HG02852 (cell line): ENCODE measurements around the gene HIRA.
A peak's percentile ranks its signal among the peaks of the same experiment; 100 is the strongest.
"Not testable (repeated sequence)": the region's sequence is repeated elsewhere in the genome, so short reads cannot be mapped to it uniquely, and the experiment has no call there.

Source experiments
- ATAC-seq: cut with Tn5 transposase; IDR thresholded peaks from one replicate; pipeline ENCODE4 v1.9.1; 2021; ENCODE audit warnings: mild to moderate bottlenecking, moderate library complexity; ENCODE audit not compliant: unreplicated experiment

Gene HIRA

DNA sequence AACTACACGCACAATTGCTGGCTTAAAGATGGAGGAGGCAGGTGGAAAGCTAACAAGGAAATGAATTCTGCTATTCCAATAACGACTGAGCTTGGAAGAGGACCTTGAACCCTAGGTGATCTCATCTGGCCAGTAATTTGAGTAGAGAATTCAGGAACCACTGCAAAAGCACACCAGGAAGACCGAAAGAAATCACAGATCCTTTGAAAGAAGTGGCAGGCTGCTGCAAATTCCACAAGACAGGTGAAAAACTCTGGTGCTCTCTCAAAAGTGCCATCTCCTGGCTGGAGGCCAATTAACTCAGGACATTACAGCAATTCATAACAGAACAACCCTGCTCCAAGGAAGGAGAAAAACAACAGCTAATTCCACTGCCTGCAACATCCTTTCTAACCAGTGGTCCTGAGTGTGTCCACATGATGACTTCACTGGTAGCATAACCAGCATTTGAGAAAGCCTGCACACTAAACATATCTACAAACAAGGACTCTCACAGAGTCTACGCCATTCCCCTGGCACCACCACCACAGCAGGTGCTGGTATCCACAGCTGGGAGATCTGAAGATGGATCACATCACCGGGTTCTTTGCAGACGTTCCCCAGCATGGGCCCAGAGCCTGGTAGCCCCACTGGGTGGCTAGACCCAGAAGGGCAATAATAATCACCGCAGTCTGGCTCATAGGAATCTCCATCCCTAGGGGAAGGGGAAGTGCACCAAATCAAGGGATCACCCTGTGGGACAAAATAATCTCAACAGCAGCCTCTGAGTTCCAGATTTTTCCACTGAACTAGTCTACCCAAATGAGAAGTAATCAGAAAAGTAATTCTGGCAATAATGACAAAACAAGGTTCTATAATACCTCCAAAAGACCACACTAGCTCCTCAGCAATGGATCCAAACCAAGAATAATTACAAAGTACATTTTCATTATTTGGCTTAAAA lies 95.1 kb downstream of the HIRA start:
- ATAC-seq, result no peak

DNA sequence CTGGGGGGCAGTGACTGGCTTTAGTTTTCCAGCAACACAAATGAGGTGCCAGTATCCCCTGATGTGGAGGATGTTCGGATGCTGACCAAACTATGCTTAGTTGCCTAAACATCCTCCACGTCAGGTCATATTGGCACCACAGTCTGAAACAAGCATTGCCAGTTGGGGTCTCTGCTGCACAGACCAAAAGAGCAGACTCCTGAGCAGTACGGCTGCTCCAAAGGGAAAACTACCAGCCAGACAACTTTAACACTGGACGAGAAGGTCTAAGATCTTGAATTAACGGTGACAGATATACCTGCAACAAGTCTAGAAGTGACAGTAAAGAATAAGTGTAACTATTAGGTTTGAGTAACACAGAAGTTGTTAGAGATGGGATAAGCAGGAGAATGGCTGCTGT lies 99.6 kb downstream of the HIRA start:
- no peak for ATAC-seq

DNA sequence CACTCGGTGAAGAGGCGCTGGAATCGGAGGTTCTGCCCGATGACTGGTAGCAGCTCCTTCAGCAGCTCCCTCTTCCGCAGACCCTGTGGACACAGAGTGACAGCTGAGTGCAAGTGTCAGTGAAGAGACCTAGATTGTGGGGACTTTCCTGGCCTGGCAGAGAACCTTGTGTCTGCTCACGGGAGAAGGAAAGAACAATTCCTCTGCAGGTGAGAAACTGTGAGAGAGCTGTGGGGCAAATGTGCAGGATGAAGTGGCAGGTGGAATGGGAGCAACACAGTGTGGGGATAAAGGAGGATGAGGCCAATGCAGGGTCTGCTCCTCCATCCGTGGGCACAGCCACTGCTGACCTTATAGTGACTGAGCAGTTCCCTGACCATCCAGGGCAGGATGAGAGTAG lies 100.1 kb downstream of the HIRA start:
- ATAC-seq, result no peak

DNA sequence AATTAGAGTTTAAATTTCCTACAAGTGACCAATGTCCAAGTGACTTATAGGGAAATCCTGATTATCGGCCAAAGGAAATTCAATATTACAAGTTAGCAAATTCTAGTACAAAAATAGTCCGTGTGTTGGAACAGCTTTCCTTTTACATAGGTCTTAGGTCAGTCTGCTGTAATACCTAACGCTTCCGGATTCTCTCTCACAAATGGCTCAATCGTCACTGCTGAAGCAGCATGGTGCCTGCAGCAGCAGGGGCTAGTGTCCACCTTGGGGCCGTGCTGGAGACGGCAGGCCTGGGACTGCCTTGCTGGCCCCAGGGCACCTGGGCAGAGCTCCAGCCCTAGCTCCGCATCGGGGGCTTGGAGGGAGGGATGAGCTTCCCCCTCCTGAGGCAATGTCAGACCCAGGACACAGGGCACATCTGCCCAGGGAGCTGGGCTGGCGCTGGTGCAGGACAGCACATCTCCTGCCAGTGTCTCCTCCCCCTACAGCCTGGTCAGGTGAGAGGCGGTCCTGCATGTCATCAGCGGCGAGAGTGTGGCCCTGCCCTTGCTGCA lies 100.6 kb downstream of the HIRA start:
- no peak for ATAC-seq

DNA sequence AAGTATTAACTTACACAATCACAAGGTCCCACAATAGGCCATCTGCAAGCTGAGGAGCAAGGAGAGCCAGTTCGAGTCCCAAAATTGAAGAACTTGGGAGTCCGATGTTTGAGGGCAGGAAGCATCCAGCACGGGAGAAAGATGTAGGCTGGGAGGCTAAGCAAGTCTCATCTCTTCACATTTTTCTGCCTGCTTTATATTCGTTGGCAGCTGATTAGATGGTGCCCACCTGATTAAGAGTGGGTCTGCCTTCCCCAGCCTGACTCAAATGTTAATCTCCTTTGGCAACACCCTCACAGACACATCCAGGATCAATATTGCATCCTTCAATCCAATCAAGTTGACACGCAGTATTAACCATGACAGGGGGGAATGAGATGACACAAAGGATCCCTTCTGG lies 101.3 kb downstream of the HIRA start:
- not testable (repeated sequence) for ATAC-seq

DNA sequence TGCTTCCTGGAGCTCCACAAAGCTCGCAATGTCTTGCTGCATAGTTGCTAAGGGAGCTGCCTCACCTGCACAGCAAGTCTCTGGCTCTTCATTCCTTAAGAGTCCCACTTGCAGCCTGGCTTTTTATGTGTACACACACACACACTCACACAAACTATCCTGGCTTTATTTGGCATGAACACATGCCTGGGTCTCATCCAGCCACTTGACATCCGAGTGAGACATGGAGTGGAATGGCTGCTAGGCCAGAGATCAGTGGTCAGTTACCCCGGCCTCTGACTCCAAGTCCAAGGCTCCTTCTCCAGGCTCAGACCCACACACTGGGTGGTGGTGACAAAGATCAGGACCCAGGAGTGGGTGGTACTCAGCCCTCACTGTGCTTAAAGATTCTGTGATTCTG lies 102.1 kb downstream of the HIRA start:
- no peak for ATAC-seq

DNA sequence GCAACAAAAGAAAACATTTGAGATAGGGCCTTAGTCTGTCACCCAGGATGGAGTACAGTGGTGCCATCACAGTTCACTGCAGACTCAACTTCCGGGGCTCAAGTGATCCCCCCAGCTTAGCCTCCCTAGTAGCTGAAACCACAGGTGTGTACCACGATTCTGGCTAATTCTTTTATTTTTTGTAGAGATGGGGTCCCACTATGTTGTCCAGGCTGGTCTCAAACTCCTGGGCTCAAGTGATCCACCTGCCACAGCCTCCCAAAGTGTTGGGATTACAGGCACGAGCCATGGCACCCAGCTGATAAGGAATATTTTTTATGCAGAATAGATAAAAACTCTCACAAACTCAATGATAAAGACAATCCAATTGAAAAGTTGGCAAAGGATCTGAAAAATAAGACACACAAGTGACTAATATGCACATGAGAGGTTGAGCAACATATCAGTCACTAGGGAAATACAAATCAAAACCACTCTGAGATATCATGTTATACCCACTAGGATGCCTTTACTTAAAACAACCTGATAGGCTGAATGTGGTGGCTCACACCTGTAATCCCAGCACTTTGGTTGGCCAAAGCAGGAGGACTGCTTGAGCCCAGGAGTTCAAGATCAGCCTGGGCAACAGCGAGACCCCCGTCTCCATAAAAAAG lies 106.1 kb downstream of the HIRA start:
- ATAC-seq, result no peak

DNA sequence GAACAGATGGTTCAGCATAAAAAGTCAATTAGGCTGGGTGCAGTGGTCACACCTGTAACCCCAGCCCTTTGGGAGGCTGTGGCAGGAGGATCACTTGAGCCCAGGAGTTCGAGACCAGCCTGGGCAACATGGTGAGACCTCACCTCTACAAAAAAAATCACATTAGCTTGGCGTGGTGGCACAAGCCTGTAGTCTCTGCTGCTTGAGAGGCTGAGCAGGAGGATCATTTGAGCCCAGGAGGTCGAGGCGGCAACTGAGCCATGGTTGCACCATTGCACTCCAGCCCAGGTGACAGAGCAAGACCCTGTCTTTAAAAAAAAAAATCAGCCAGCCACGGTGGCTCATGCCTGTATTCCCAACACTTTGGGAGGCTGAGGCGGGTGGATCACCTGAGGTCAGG lies 108.1 kb downstream of the HIRA start:
- not testable (repeated sequence) for ATAC-seq

DNA sequence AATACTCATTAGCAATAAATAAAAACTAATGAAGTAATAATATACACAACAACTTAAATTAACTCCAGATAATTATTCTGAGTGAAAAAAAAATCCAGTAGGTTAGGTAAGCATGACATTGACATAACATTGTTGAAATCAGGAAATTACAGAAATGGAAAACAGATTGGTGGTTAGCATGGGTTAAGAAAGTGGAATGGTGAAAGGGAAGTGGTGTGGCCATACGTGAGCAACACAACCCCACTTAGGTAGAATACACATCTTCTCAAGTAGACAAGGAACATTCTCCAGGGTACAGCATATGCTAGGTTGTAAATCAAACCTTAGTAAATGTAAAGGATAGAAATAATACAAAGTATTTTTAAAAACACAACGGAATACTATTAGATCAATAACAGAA lies 109.8 kb downstream of the HIRA start:
- no peak for ATAC-seq

DNA sequence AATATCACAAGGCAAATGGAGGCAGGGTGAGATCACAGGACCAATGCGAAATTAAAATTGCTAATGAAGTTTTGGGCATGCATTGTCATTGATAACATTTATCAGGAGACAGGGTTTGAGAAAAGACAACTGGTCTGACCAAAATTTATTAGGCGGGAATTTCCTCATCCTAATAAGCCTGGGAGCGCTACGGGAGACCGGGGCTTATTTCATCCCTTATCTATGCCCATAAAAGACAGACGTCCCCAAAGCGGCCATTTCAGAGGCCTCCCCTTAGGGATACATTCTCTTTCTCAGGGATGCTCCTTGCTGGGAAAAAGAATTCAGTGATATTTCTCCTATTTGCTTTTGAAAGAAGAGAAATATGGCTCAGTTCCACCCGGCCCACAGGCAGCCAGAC lies 111.4 kb downstream of the HIRA start:
- not testable (repeated sequence) for ATAC-seq

DNA sequence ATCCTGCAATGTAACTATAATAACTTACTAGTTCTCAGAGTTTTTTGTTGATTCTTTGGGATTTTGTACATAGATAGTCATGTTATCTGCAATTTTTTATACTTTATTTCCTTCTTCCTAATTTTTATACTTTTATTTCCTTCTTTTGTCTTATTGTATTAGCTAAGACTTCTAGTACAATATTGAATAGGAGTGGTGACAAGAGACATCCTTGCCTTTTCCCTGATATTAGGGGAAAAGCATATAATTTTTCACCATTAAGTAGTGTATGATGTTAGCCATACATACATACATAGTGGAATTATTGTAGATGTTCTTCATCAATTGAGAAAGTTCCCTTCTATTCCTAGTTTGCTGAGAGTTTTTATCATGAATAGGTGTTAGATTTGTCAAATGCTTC lies 112.3 kb downstream of the HIRA start:
- no peak for ATAC-seq

DNA sequence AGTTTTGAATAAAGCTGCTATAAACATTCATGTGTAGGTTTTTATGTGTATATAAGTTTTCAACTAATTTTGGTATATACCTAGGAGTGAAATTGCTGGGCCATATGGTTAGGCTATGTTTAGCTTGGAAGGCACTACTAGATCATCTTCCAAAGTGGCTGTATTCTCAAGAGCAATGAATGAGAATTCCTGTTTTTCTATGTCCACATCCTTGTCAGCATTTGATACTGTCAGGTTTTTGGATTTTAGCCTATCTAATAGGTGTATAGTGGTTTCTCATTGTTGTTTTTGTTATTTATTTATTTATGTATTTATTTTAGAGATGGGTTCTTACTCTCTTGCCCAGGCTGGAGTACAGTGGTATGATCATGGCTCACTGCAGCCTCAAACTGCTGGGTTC lies 113.7 kb downstream of the HIRA start:
- ATAC-seq, result no peak

DNA sequence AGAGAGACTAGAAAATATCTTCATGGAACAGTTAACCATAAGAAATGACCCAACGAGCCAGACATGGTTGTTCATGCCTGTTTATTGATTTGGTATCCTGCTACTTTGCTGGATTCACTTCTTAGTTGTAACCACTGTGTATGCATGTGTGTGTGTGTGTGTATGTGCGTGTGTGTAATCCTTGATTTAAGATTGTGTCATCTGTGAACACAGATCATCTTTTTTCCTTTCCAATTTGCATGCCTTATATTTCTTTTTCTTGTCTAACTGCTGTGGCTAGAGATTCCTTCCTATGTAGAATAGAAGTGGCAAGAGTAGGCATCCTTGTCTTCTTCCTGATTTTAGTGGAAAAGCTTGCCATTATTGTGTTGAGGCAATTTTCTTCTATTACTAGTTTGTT lies 123.7 kb downstream of the HIRA start:
- ATAC-seq, result no peak

DNA sequence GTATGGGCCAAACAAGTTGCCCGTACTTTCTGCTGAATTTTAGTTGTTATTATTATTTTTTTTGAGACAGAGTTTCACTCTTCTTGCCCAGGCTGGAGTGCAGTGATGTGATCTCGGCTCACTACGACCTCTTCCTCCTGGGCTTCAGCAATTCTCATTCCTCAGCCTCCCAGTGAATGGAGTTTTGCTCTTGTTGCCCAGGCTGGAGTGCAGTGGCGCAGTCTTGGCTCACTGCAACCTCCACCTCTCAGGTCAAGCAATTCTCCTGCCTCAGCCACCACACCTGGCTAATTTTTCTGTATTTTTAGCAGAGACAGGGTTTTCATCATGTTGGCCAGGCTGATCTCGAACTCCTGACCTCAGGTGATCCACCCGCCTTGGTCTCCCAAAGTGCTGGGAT lies 125.0 kb downstream of the HIRA start:
- ATAC-seq, result not testable (repeated sequence)

DNA sequence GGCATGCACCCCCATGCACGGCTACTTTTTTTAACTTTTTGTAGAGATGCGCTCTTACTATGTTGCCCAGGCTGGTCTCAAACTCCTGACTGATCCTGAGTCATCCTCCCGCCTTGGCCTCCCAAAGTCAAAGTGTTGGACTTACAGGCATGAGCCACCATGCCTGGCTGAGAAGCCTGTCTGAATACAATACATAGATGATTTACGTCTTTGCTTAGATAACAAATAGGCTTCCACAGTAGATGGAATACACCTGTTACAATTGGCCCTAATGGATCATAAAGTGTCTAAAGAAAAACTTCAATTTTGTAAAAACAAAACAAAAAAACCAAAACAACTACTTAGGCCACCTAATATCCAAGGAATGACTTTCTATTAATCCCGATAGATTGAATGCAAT lies 127.0 kb downstream of the HIRA start:
- ATAC-seq, result no peak

DNA sequence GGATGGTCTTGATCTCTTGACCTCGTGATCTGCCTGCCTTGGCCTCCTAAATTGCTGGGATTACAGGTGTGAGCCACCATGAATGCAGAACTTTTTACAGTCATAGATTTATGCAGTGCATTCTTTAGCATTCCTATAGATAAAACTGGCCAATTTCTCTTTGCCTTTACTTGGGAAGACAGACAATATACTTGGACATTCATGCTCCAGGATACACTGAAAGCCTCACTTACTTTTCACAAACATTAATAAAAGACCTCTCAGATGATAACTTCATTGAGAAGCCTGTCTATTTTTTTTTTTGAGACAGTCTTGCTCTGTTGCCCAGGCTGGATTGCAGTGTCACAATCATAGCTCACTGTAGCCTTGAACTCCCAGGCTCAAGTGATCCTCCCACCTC lies 127.7 kb downstream of the HIRA start:
- ATAC-seq, result no peak

DNA sequence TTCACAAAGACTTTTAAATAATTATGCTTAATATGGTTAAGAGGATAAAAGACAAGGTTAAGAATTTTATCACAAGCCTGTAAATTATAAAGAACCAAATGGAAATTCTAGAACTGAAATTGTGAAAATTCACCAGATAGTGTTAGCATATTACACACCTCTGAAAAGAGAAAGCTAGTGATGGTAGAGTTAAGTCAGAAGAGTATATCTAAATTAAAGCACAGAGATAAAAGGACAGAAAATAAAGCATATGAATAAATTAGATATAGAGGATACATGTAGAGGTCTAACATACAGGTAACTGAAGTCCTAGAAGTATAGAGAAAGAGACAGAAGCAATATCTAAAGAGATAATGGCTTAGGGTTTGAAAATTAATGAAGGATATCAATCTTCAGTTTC lies 135.8 kb downstream of the HIRA start:
- ATAC-seq, result no peak

DNA sequence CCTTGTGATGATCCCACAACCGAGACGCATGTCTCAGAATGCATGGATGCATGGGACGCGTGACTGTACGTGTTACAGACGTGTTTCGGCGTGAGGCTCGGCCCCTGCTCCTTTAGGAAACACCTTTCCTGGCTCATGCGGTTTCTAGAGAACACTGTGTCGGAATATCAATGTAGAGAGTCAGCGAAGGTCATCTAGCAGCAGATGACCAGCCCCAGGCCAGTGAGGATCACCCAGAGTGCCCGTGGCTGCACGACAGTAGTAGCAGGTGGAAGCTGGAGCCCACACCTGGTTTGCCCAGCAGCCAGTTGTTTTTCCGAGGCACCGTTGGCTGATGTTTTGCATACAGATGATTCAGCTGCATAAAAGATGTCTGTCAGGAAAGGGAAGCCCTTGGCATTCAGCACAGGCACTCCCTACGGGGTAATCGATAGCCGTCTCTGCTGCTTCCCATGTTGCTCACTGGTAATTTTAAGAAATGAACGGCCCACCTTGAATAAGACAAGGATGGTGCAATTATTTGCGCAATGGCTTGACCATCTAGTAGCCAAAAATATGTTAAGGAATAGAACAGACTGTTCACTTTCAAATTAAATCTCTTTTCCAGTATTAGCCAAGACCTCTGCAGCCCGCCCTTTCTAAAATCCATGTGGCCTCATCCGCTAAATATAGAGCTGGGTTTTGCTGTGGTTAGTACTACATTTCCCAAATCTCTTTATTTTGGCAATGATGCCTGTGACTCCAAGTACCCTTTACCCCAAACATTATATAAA lies 138.9 kb downstream of the HIRA start:
- ATAC-seq, result no peak

DNA sequence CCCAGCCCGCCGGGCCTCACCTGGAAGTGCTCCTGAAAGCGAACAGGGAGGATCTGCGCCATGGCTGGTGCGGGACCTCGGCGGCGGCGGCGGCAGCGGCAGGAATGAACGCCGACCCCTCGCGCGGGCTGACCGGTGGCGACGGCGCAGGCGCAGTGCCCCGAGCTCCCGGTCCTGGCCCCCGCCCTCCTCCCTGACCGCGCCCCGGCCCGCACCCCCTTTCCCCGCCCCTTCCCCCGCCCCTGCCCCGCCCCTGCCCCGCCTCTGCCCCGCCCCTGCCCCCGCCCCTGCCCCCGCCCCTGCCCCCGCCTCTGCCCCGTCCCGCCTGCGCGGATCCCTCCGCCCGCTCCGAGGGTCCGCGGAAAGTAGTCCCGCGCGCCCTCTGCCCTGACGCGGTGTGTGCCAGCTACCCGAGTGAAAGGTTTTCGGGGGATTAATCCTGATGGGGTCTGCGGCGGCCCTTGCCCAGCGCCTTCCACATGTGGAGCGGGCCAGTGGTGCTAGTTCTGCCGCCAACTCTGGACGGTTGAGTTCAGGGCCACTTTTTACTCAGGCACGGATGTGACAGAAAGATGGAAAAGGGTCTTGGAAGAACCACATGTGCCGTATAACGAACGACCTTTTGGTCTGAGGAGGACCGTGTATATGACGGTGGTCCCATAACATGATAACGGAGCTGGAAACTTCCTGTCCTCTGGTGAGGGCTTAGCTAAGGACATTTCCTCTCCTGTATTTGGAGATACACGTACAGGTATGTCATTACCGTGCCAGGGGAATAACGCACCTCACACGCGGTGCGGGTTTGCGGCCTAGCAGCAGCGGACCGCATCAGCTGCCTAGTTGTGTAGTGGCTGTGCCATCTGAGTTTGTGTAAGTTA lies 139.7 kb downstream of the HIRA start, which contains the start of gene CLTCL1:
TSS of gene CLTCL1 (minus strand) at position 140 of the 878 bp plus-strand sequence. CDS start at position 62, 78 bp downstream.
- ATAC-seq, result peak; percentile 57

DNA sequence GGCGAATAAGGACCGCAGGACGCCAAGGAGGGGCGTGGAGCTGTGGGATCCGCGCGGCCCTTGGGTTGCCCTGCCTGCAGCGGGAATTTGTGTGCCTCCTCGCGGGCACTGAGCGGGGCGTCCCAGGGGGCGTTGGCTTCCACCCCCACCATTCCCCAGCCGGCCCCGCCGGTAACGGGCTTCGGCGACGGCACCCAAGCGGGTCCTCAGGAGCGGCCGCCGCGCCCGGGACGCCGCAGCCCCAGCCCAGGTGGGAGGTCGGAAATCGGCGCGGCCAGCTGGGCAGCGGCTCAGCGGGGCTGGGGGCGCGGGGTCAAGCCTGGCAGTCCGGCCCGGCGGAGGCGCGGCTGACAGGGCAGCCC lies 140.3 kb downstream of the HIRA start:
- peak; percentile 43 for ATAC-seq
